HL-60 (cell line): ENCODE data around the gene KRTAP3-3.
"Not testable (repeated sequence)": the region's sequence is repeated elsewhere in the genome, so short reads cannot be mapped to it uniquely, and the experiment has no call there.

Experiments used
- DNase-seq, 2 experiments: peaks; one replicate each; pipeline ENCODE4 v3.0.0-alpha.2; 2010 to 2020; ENCODE audit warnings: low read depth in 1 of 2, low spot score in 1 of 2
- H3K27ac ChIP-seq: fragments of 250-450 bp; sonication (Bioruptor Pico); replicated peaks from 2 replicates; pipeline ENCODE4 v1.5.1; 2020; ENCODE audit warnings: mild to moderate bottlenecking, moderate library complexity
- H3K27me3 ChIP-seq: fragments of 250-450 bp; sonication (Bioruptor Pico); 2 replicates; pipeline ENCODE4 v1.5.1; 2021; ENCODE audit warnings: mild to moderate bottlenecking, moderate library complexity; ENCODE audit not compliant: insufficient read depth, poor library complexity, severe bottlenecking
- H3K4me3 ChIP-seq: replicated peaks from 2 replicates; pipeline ENCODE4 v1.5.1; 2011; ENCODE audit warnings: mild to moderate bottlenecking, control low read depth, low read length; ENCODE audit not compliant: insufficient read depth
- CTCF ChIP-seq: IDR thresholded peaks from one replicate; pipeline ENCODE4 v1.5.1; 2011; ENCODE audit warnings: low read length, control low read depth, inconsistent platforms; ENCODE audit not compliant: insufficient read depth
- GABPA ChIP-seq: IDR thresholded peaks from 2 replicates; pipeline ENCODE4 v1.6.1; 2012; ENCODE audit warnings: low read depth
- POLR2AphosphoS5 ChIP-seq: IDR thresholded peaks from 2 replicates; pipeline ENCODE4 v1.6.1; 2012; ENCODE audit warnings: low read depth
- REST ChIP-seq: IDR thresholded peaks from 2 replicates; pipeline ENCODE4 v1.6.1; 2012; ENCODE audit warnings: low read depth; ENCODE audit not compliant: insufficient replicate concordance
- SPI1 ChIP-seq: IDR thresholded peaks from 2 replicates; pipeline ENCODE4 v1.6.1; 2012; ENCODE audit warnings: low read depth, mild to moderate bottlenecking, borderline replicate concordance

KRTAP3-3 gene

GRCh38 chr17:41003926-41004325, 10.0 kb upstream of the KRTAP3-3 start:
- no peak for DNase-seq
- Histone ChIP-seq H3K27ac (no peak overlapping the region), H3K27me3 (peaks cover 4% of the 10 kb centered on the region), H3K4me3 (no peak overlapping the region)
- TF ChIP-seq REST (no peak), CTCF (no peak), SPI1 (no peak), GABPA (no peak), POLR2AphosphoS5 (no peak)

GRCh38 chr17:41002814-41003213, 8.8 kb upstream of the KRTAP3-3 start:
- Histone ChIP-seq H3K4me3 (no peak overlapping the region), H3K27ac (no peak overlapping the region), H3K27me3 (peaks cover 4% of the 10 kb centered on the region)
- TF ChIP-seq REST: no peak
- no peak for DNase-seq

- H3K27ac ChIP-seq: no peak overlapping the region
- TF ChIP-seq SPI1 (no peak), REST (no peak), CTCF (no peak), POLR2AphosphoS5 (no peak), GABPA (no peak)
- DNase-seq: no peak
Measured at GRCh38 chr17:41001795-41002194, 7.8 kb upstream of the KRTAP3-3 start.

GRCh38 chr17:40999563-40999962, 5.6 kb upstream of the KRTAP3-3 start, which contains the start of gene KRTAP3-2:
Gene KRTAP3-2, minus strand, starts transcription at chr17:40999906. Its CDS starts 53 bp downstream, at chr17:40999853.
- H3K4me3 ChIP-seq, DNase-seq: not testable (repeated sequence)

More at GRCh38 chr17:41001795-41002194, 7.8 kb upstream of the KRTAP3-3 start:
- Histone ChIP-seq H3K4me3 (no peak overlapping the region), H3K27me3 (peaks cover 4% of the 10 kb centered on the region)

More at GRCh38 chr17:40999563-40999962, 5.6 kb upstream of the KRTAP3-3 start, which contains the start of gene KRTAP3-2:
- H3K27ac ChIP-seq, H3K27me3 ChIP-seq: not testable (repeated sequence)
